ENCODE data around the gene HELZ.
"Not testable (repeated sequence)": the region's sequence is repeated elsewhere in the genome, so short reads cannot be mapped to it uniquely, and the experiment has no call there.

The HELZ gene

GRCh38 chr17:67044016-67044772, 200.8 kb downstream of the HELZ start, which contains the start of gene CACNG1:
Gene CACNG1, plus strand, starts transcription at chr17:67044554. Its CDS starts 107 bp downstream, at chr17:67044661.
- no peak for DNase-seq

- DNase-seq: no peak
Measured at GRCh38 chr17:67043283-67043682, 201.7 kb downstream of the HELZ start.

- DNase-seq: no peak
Measured at GRCh38 chr17:67041941-67042899, 202.8 kb downstream of the HELZ start.

- no peak for DNase-seq
Measured at GRCh38 chr17:67041531-67041930, 203.5 kb downstream of the HELZ start.

GRCh38 chr17:67041119-67041518, 203.9 kb downstream of the HELZ start:
- DNase-seq: not testable (repeated sequence)

- DNase-seq: no peak
Measured at GRCh38 chr17:67040652-67041051, 204.3 kb downstream of the HELZ start.

- no peak for DNase-seq
Measured at GRCh38 chr17:67038861-67039365, 206.1 kb downstream of the HELZ start.

- no peak for DNase-seq
Measured at GRCh38 chr17:67035131-67036083, 209.6 kb downstream of the HELZ start.

GRCh38 chr17:67033613-67034012, 211.4 kb downstream of the HELZ start:
- no peak for DNase-seq

GRCh38 chr17:67032985-67033384, 212.0 kb downstream of the HELZ start:
- no peak for DNase-seq

GRCh38 chr17:67032382-67032781, 212.6 kb downstream of the HELZ start:
- no peak for DNase-seq

GRCh38 chr17:67030641-67031040, 214.4 kb downstream of the HELZ start:
- no peak for DNase-seq

GRCh38 chr17:67027031-67027628, 217.9 kb downstream of the HELZ start:
- no peak for DNase-seq

GRCh38 chr17:67026341-67026740, 218.7 kb downstream of the HELZ start:
- no peak for DNase-seq

GRCh38 chr17:67025216-67025792, 219.7 kb downstream of the HELZ start:
- no peak for DNase-seq

- DNase-seq: no peak
Measured at GRCh38 chr17:67024736-67025135, 220.3 kb downstream of the HELZ start.

GRCh38 chr17:67022451-67022810, 222.6 kb downstream of the HELZ start:
- DNase-seq: no peak

GRCh38 chr17:67021743-67022450, 223.1 kb downstream of the HELZ start:
- DNase-seq: no peak

- DNase-seq: no peak
Measured at GRCh38 chr17:67021196-67021595, 223.8 kb downstream of the HELZ start.
